A375 (cell line): ENCODE data around the gene MAS1L. TPM values are rescaled to one million over a fixed set of nuclear protein-coding genes. Genes with fewer than 3 reads are reported as not detected.

ENCODE experiments used
- total RNA-seq: library from RNA; depleted of rRNA; stranded (reverse); fragments of >200 nt; shearing (Covaris generic); gene quantifications from 2 replicates; pipeline ENCODE4 v1.2.3, GENCODE V29; 2014; rRNA removed

Gene MAS1L
- not detected in 2 replicates for total RNA-seq

GRCh38 chr6:29487660-29488059 lies at the start of gene MAS1L:
TSS of gene MAS1L (minus strand) at chr6:29487956. CDS start at chr6:29487902, 54 bp downstream.

GRCh38 chr6:29456971-29457370 lies 30.8 kb downstream of the MAS1L start, which contains the start of the genes OR11A1 and OR2H1:
TSS of gene OR11A1 (minus strand) at chr6:29457071. CDS start at chr6:29427641, 29,430 bp downstream.
TSS of gene OR2H1 (plus strand) at chr6:29457155. CDS start at chr6:29461770, 4,615 bp downstream.

GRCh38 chr6:29439006-29439405 lies 48.8 kb downstream of the MAS1L start, which contains the start of gene OR10C1:
TSS of gene OR10C1 (plus strand) at chr6:29439306. CDS start at chr6:29440016, 710 bp downstream.

Other genes starting within 250 kb of the MAS1L start
- 0.03 TPM in 1 of 2 replicates, not detected in the other for gene OR14J1, start 186.3 kb downstream of the MAS1L start, total RNA-seq
- gene OR5V1, start 119.1 kb downstream of the MAS1L start, total RNA-seq, result not detected in 2 replicates
- 0.08 TPM in 1 of 2 replicates, not detected in the other for gene OR12D3, start 112.7 kb downstream of the MAS1L start, total RNA-seq
- not detected in 2 replicates for gene OR12D2, start 92.3 kb downstream of the MAS1L start, total RNA-seq
- gene OR12D1, start 73.0 kb downstream of the MAS1L start, total RNA-seq, result not detected in 2 replicates
- gene OR10C1, start 48.6 kb downstream of the MAS1L start, total RNA-seq, result not detected in 2 replicates
- gene OR11A1, start 30.9 kb downstream of the MAS1L start, total RNA-seq, result not detected in 2 replicates
- not detected in 2 replicates for gene OR2H1, start 30.8 kb downstream of the MAS1L start, total RNA-seq
- 0.40 and 1.4 TPM in 2 replicates for gene UBD, start 71.8 kb upstream of the MAS1L start, total RNA-seq
- gene OR2H2, start 97.2 kb upstream of the MAS1L start, total RNA-seq, result not detected in 2 replicates
- 13.4 and 17.6 TPM in 2 replicates for gene GABBR1, start 145.2 kb upstream of the MAS1L start, total RNA-seq
- 0.16 TPM in 1 of 2 replicates, not detected in the other for gene MOG, start 169.1 kb upstream of the MAS1L start, total RNA-seq
- not detected in 2 replicates for gene ZFP57, start 193.2 kb upstream of the MAS1L start, total RNA-seq
- 16.2 and 18.7 TPM in 2 replicates for gene HLA-F, start 235.5 kb upstream of the MAS1L start, total RNA-seq